Endothelial cell of umbilical vein (primary cell): ENCODE measurements around the gene CEACAM1. TPM values are rescaled to one million over a fixed set of nuclear protein-coding genes. Genes with fewer than 3 reads are reported as not detected.

ENCODE experiments used
- BruUV-seq: library from RNA; stranded (reverse); fragments of 400-500 nt; replicated peaks from 2 replicates; lab custom pipeline; 2021; lab: Mats Ljungman, UMichigan
- CTCF ChIA-PET: fragments of 300-600, 350-600 bp; sonication (Branson Sonifier 250); formaldehyde crosslinking; loops from one replicate; lab custom pipeline; 2021; ENCODE audit warnings: antibody characterized with exemption, inconsistent platforms; lab: Charles Lee
- POLR2A ChIA-PET: fragments of 300-600, 350-600 bp; sonication (Branson Sonifier 250); formaldehyde crosslinking; loops from one replicate; lab custom pipeline; 2021; ENCODE audit warnings: antibody characterized with exemption, inconsistent platforms; lab: Charles Lee
- DNase-seq: peaks from one replicate; pipeline ENCODE4 v3.0.0-alpha.2; 2011; ENCODE audit warnings: low read depth, low spot score
- FAIRE-seq: peaks from 2 replicates; lab custom pipeline; 2011; peaks lifted over from hg19 to GRCh38; lab: Jason Lieb, UNC
- H2AFZ ChIP-seq: 2 replicates; pipeline ENCODE4 v1.6.0; 2012; ENCODE audit warnings: low read depth, low read length, control low read depth, inconsistent platforms
- H3K27ac ChIP-seq: 2 replicates; pipeline ENCODE4 v1.5.1; 2011; ENCODE audit warnings: low read depth, mild to moderate bottlenecking, control low read depth, low read length, moderate library complexity; ENCODE audit not compliant: insufficient read depth
- H3K27me3 ChIP-seq, 2 experiments: 2 replicates each; pipeline versions ENCODE4 v1.6.0 to v1.6.1; 2011; ENCODE audit warnings: low read length in 2 of 2, mixed read lengths in 1 of 2; ENCODE audit not compliant: control insufficient read depth in 2 of 2, insufficient read depth in 2 of 2
- H3K36me3 ChIP-seq, 2 experiments: 2 replicates in 1 of 2; 3 replicates in 1 of 2; pipeline ENCODE4 v1.5.1; 2011; ENCODE audit warnings: low read length in 2 of 2, mild to moderate bottlenecking in 1 of 2, moderate library complexity in 1 of 2; ENCODE audit not compliant: control insufficient read depth in 2 of 2, insufficient read depth in 2 of 2; ENCODE audit errors: extremely low read depth in 1 of 2
- H3K4me1 ChIP-seq: 3 replicates; pipeline ENCODE4 v1.5.1; 2011; ENCODE audit warnings: mild to moderate bottlenecking, low read length; ENCODE audit not compliant: control insufficient read depth, insufficient read depth; ENCODE audit errors: extremely low read depth
- H3K4me2 ChIP-seq: 2 replicates; pipeline ENCODE4 v1.6.1; 2011; ENCODE audit warnings: low read length, control low read depth, mixed read lengths; ENCODE audit not compliant: insufficient read depth
- H3K4me3 ChIP-seq, 3 experiments: fragments of 200-600 bp in 1 of 3; sonication (generic), shearing (Covaris generic) in 1 of 3; replicated peaks in 1 of 3; 2 replicates each; pipeline ENCODE4 v1.5.1; 2011 to 2016; ENCODE audit warnings: control low read depth in 3 of 3, low read length in 3 of 3, mild to moderate bottlenecking in 2 of 3, inconsistent platforms in 1 of 3, low read depth in 1 of 3, moderate library complexity in 1 of 3; ENCODE audit not compliant: insufficient read depth in 1 of 3
- H3K79me2 ChIP-seq: 2 replicates; pipeline ENCODE4 v1.6.0; 2012; ENCODE audit warnings: low read length, inconsistent platforms; ENCODE audit not compliant: control insufficient read depth, insufficient read depth
- H3K9ac ChIP-seq: replicated peaks from 2 replicates; pipeline ENCODE3; 2011; ENCODE audit warnings: low read length, control low read depth; ENCODE audit not compliant: insufficient read depth; ENCODE audit errors: extremely low read depth
- H3K9me1 ChIP-seq: replicated peaks from 3 replicates; pipeline ENCODE4 v1.6.0; 2011; ENCODE audit warnings: mild to moderate bottlenecking, low read length; ENCODE audit not compliant: control insufficient read depth, insufficient read depth; ENCODE audit errors: extremely low read depth
- H3K9me3 ChIP-seq: replicated peaks from 2 replicates; pipeline ENCODE4 v1.5.1; 2012; ENCODE audit warnings: low read length, inconsistent platforms; ENCODE audit not compliant: control insufficient read depth, insufficient read depth
- H4K20me1 ChIP-seq: replicated peaks from 2 replicates; pipeline ENCODE3; 2011; ENCODE audit warnings: mild to moderate bottlenecking, low read length; ENCODE audit not compliant: control insufficient read depth, insufficient read depth; ENCODE audit errors: extremely low read depth
- CTCF ChIP-seq, 2 donors: IDR thresholded peaks; 1 replicate in 1 of 2; 2 replicates in 1 of 2; pipeline ENCODE4 v1.5.1; 2011; ENCODE audit warnings: low read length in 2 of 2, mild to moderate bottlenecking in 2 of 2, moderate library complexity in 2 of 2, control low read depth in 1 of 2, inconsistent platforms in 1 of 2, low read depth in 1 of 2; ENCODE audit not compliant: insufficient read depth in 1 of 2; ENCODE audit errors: extremely low read depth in 1 of 2
- EZH2 ChIP-seq: IDR thresholded peaks from 2 replicates; pipeline ENCODE4 v1.6.1; 2012; ENCODE audit warnings: borderline replicate concordance, low read depth, mild to moderate bottlenecking, moderate library complexity, low read length, inconsistent platforms; ENCODE audit not compliant: severe bottlenecking
- FOS ChIP-seq: IDR thresholded peaks from 2 replicates; pipeline ENCODE4 v1.6.1; 2011; ENCODE audit warnings: mild to moderate bottlenecking, low read length, moderate library complexity, borderline replicate concordance; ENCODE audit not compliant: insufficient read depth
- GATA2 ChIP-seq: IDR thresholded peaks from 2 replicates; pipeline ENCODE4 v1.7.0; 2011; ENCODE audit warnings: low read depth, mild to moderate bottlenecking, moderate library complexity, mixed read lengths, low read length; ENCODE audit not compliant: insufficient read length, insufficient read depth
- JUN ChIP-seq: IDR thresholded peaks from 2 replicates; pipeline ENCODE4 v1.6.1; 2011; ENCODE audit warnings: borderline replicate concordance, low read depth; ENCODE audit not compliant: insufficient read length, insufficient read depth
- MAX ChIP-seq: IDR thresholded peaks from 2 replicates; pipeline ENCODE4 v1.6.1; 2011; ENCODE audit not compliant: insufficient read depth, insufficient read length
- MYC ChIP-seq: IDR thresholded peaks from one replicate; pipeline ENCODE4 v1.6.1; 2011; ENCODE audit warnings: mild to moderate bottlenecking, low read depth, low read length
- POLR2A ChIP-seq: IDR thresholded peaks from 2 replicates; pipeline ENCODE4 v1.6.1; 2012; ENCODE audit warnings: low read depth, mild to moderate bottlenecking, control low read depth, low read length
- POLR2AphosphoS5 ChIP-seq: IDR thresholded peaks from 2 replicates; pipeline ENCODE4 v1.6.1; 2012; ENCODE audit warnings: low read depth, mild to moderate bottlenecking, control low read depth, low read length, moderate library complexity; ENCODE audit not compliant: insufficient read depth
- dilution Hi-C: fragments of 300-500 bp; cut with MboI; formaldehyde crosslinking; loops from one replicate; pipeline ENCODE4 v1.15.0; 2019; ENCODE audit warnings: low sequenced_read_pairs; ENCODE audit not compliant: extremely low pct_ligation_motif_present
- intact Hi-C: fragments of 100-400 bp; cut with micrococcal nuclease; formaldehyde crosslinking; loops from one replicate; pipeline ENCODE4 v1.10.0; 2022
- polyA plus RNA-seq, 4 experiments: library from polyadenylated mRNA; depleted of rRNA in 3 of 4; stranded (reverse) in 3 of 4; unstranded in 1 of 4; fragments of >200 nt; gene quantifications; 2 replicates each; pipeline versions ENCODE4 v1.2.1 to v1.2.3, GENCODE V29; 2011 to 2012; ENCODE audit warnings: missing spikeins in 1 of 4
- total RNA-seq: library from RNA; stranded (reverse); gene quantifications from 2 replicates; pipeline ENCODE4 v1.2.3, GENCODE V29; 2021

Gene CEACAM1
- total and polyA plus RNA-seq, 2 donors (not counting 3 experiments of a cell fraction or from before 2014, with no cell fraction given), result 3.5 to 3.6 TPM

GRCh38 chr19:42553292-42554045 is 25.2 kb upstream of the CEACAM1 start:
- no peaks in the 10 kb centered on the region for H3K4me1 ChIP-seq
- no peak overlapping the region for H3K27ac ChIP-seq
- DNase-seq, result no peak
- dilution Hi-C loops, result no loop called here
- no peaks in the 10 kb centered on the region for H3K79me2 ChIP-seq
- no peak for TF ChIP-seq MYC
- no peak for TF ChIP-seq MAX
- no peak for TF ChIP-seq CTCF (IDR thresholded peaks at IDR 0.05; ENCODE audit: extremely low read depth in 1 of 2, insufficient read depth in 1 of 2, low read depth in 1 of 2, low read length in 2 of 2)
- TF ChIP-seq JUN, result no peak
- TF ChIP-seq FOS, result no peak
- TF ChIP-seq EZH2, result no peak
- no peak for TF ChIP-seq GATA2
- no peak for TF ChIP-seq POLR2AphosphoS5
- TF ChIP-seq POLR2A, result no peak
- no peaks in the 10 kb centered on the region for H3K27me3 ChIP-seq
- no peak overlapping the region for H3K4me3 ChIP-seq
- H4K20me1 ChIP-seq, result no peaks in the 10 kb centered on the region
- intact Hi-C loops, result no loop called here
- no TSS peak for BruUV-seq
- H3K9me3 ChIP-seq, result no peaks in the 10 kb centered on the region
- POLR2A ChIA-PET, result no interaction called here
- H3K36me3 ChIP-seq, result no peaks in the 10 kb centered on the region
- H2AFZ ChIP-seq, result no peak overlapping the region
- H3K9ac ChIP-seq, result no peak overlapping the region
- no peak for FAIRE-seq
- no peaks in the 10 kb centered on the region for H3K9me1 ChIP-seq
- CTCF ChIA-PET, result no interaction called here
- no peak overlapping the region for H3K4me2 ChIP-seq
